Parathyroid adenoma (tissue), 2 donors: ENCODE results near the gene TRIM46.

ENCODE experiments used
- H2AFZ ChIP-seq: fragments of 300-600 bp; sonication (generic); one replicate; pipeline ENCODE4 v1.7.0; 2017; ENCODE audit warnings: antibody characterized with exemption, mild to moderate bottlenecking
- H3K27ac ChIP-seq: fragments of 300-600 bp; sonication (generic); one replicate; pipeline ENCODE4 v1.7.0; 2017
- H3K27me3 ChIP-seq: fragments of 300-600 bp; sonication (generic); one replicate; pipeline ENCODE4 v1.7.0; 2017; ENCODE audit warnings: low read length; ENCODE audit not compliant: control insufficient read depth, insufficient read depth
- H3K36me3 ChIP-seq: fragments of 300-600 bp; sonication (generic); one replicate; pipeline ENCODE4 v1.7.0; 2017; ENCODE audit warnings: low read length; ENCODE audit not compliant: control insufficient read depth, insufficient read depth
- H3K4me1 ChIP-seq: fragments of 300-600 bp; sonication (generic); one replicate; pipeline ENCODE4 v1.7.0; 2017; ENCODE audit warnings: control low read depth
- H3K4me2 ChIP-seq: fragments of 300-600 bp; sonication (generic); one replicate; pipeline ENCODE4 v1.7.0; 2017; ENCODE audit warnings: low read length
- H3K4me3 ChIP-seq: fragments of 300-600 bp; sonication (generic); one replicate; pipeline ENCODE4 v1.7.0; 2017; ENCODE audit warnings: low read depth, low read length
- H3K79me2 ChIP-seq: fragments of 300-600 bp; sonication (generic); one replicate; pipeline ENCODE4 v1.7.0; 2017; ENCODE audit warnings: control low read depth
- H3K9ac ChIP-seq: fragments of 300-600 bp; sonication (generic); one replicate; pipeline ENCODE4 v1.7.0; 2017; ENCODE audit warnings: mild to moderate bottlenecking
- H3K9me3 ChIP-seq: fragments of 300-600 bp; sonication (generic); one replicate; pipeline ENCODE4 v1.7.0; 2017; ENCODE audit warnings: low read length; ENCODE audit not compliant: control insufficient read depth
- CTCF ChIP-seq: fragments of 300-600 bp; sonication (generic); IDR thresholded peaks from one replicate; pipeline ENCODE4 v1.7.0; 2017; ENCODE audit warnings: antibody characterized with exemption, mild to moderate bottlenecking
- donor health status: primary hyperparathyroidism.

Gene TRIM46

GRCh38 chr1:155126556-155127104 is 47.0 kb upstream of the TRIM46 start:
- no peak for TF ChIP-seq CTCF
- H3K9ac ChIP-seq = no peak overlapping the region
- no peaks in the 10 kb centered on the region for H3K9me3 ChIP-seq
- H3K27me3 ChIP-seq = no peaks in the 10 kb centered on the region
- H3K4me3 ChIP-seq = peak overlapping the region; percentile 75
- no peaks in the 10 kb centered on the region for H3K36me3 ChIP-seq
- peak overlapping the region; percentile 77 for H2AFZ ChIP-seq
- peaks cover 2% of the 10 kb centered on the region for H3K4me1 ChIP-seq
- peak overlapping the region; percentile 57 for H3K4me2 ChIP-seq
- H3K27ac ChIP-seq = no peak overlapping the region
- no peaks in the 10 kb centered on the region for H3K79me2 ChIP-seq

- no peak for TF ChIP-seq CTCF
- Histone ChIP-seq H3K4me2 (peak within 1 kb of the TSS; percentile 57), H3K9ac (peak within 1 kb of the TSS; percentile 28), H3K27ac (peak within 1 kb of the TSS; percentile 72), H3K9me3 (no peaks in the 10 kb centered on the region), H3K27me3 (no peaks in the 10 kb centered on the region), H3K36me3 (no peaks in the 10 kb centered on the region), H3K4me1 (peaks cover 2% of the 10 kb centered on the region), H3K4me3 (peak within 1 kb of the TSS; percentile 75), H3K79me2 (no peaks in the 10 kb centered on the region), H2AFZ (peak within 1 kb of the TSS; percentile 77)
Measured at GRCh38 chr1:155127105-155127966, 46.3 kb upstream of the TRIM46 start, which contains the start of gene EFNA1. Gene EFNA1, plus strand, starts transcription at chr1:155127876. Its CDS starts 102 bp downstream, at chr1:155127978.

DNA sequence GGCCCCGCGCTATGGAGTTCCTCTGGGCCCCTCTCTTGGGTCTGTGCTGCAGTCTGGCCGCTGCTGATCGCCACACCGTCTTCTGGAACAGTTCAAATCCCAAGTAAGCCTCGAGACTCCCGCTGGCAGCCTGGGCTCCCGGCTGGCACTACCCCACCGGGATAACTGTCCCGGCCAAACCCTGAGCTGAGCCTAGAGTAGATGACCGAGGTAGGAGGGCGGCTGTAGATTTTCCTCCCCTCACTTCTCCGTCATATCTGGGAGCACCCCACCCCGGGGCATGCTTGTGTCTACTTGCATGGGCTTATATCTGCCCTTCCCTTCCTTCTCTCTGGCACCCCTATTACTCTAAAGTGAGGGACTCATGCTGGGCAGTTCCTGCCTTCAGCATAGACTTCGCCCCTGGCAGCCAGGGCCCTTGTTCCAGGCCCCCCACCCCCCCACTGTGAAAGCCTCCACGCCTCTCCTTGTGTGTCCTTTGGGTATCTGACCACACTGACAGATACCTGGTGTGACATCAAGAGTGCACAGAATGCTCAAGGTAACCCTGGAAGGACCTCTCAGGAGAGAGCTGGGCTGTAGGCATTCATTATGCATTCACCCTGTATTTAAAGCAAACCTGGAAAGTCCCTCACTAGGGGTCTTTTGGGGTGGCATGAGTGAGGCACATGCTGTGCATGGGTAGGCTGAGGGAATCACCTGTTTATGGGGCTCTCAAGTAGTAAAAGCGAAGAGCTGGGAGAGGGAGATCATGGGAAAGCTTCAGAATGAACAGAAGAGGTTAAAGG is 45.5 kb upstream of the TRIM46 start:
- no peak for TF ChIP-seq CTCF
- Histone ChIP-seq H2AFZ (peak overlapping the region; percentile 68), H3K4me2 (peak overlapping the region; percentile 57), H3K27me3 (no peaks in the 10 kb centered on the region), H3K9me3 (no peaks in the 10 kb centered on the region), H3K4me3 (peak overlapping the region; percentile 75), H3K36me3 (no peaks in the 10 kb centered on the region), H3K4me1 (peaks cover 2% of the 10 kb centered on the region), H3K79me2 (no peaks in the 10 kb centered on the region), H3K9ac (peak overlapping the region; percentile 28), H3K27ac (peak overlapping the region; percentile 72)

- no peaks in the 10 kb centered on the region for H3K79me2 ChIP-seq
- peak overlapping the region; percentile 75 for H3K4me3 ChIP-seq
- H3K27ac ChIP-seq = peak overlapping the region; percentile 72
- peaks cover 2% of the 10 kb centered on the region for H3K4me1 ChIP-seq
- TF ChIP-seq CTCF = no peak
- H3K36me3 ChIP-seq = no peaks in the 10 kb centered on the region
- peak overlapping the region; percentile 57 for H3K4me2 ChIP-seq
- H3K9ac ChIP-seq = no peak overlapping the region
- H2AFZ ChIP-seq = peak overlapping the region; percentile 64
- no peaks in the 10 kb centered on the region for H3K27me3 ChIP-seq
- no peaks in the 10 kb centered on the region for H3K9me3 ChIP-seq
Measured at GRCh38 chr1:155128755-155129473, 44.7 kb upstream of the TRIM46 start.
